ENCODE measurements around the gene CREG1.

GRCh38 chr1:167512046-167512654 lies 41.4 kb downstream of the CREG1 start:
- TF ChIP-seq REST (IDR thresholded peaks at IDR 0.05; ENCODE audit: low read depth) (no peak), MAX (IDR thresholded peaks at IDR 0.05) (no peak), ZBTB7A (IDR thresholded peaks at IDR 0.05; ENCODE audit: low read depth) (no peak), YY1 (IDR thresholded peaks at IDR 0.05; ENCODE audit: low read depth) (no peak), TCF12 (IDR thresholded peaks at IDR 0.05; ENCODE audit: low read depth) (no peak), EP300 (IDR thresholded peaks at IDR 0.05; ENCODE audit: borderline replicate concordance) (no peak), CREB1 (IDR thresholded peaks at IDR 0.05; ENCODE audit: low read depth) (no peak), USF1 (IDR thresholded peaks at IDR 0.05) (no peak), NFIC (IDR thresholded peaks at IDR 0.05) (no peak), TEAD4 (IDR thresholded peaks at IDR 0.05) (no peak), TAF1 (IDR thresholded peaks at IDR 0.05; ENCODE audit: low read depth) (no peak), CEBPB (IDR thresholded peaks at IDR 0.05) (no peak), RAD21 (IDR thresholded peaks at IDR 0.05; ENCODE audit: low read depth) (no peak)
